ENCODE measurements around the gene PSKH1. TPM values are rescaled to one million over a fixed set of nuclear protein-coding genes. Genes with fewer than 3 reads are reported as not detected.

Gene PSKH1
- total and polyA plus RNA-seq, 3 donors from 2014 or later = 47.7 to 66.8 (median 50.5) TPM

DNA sequence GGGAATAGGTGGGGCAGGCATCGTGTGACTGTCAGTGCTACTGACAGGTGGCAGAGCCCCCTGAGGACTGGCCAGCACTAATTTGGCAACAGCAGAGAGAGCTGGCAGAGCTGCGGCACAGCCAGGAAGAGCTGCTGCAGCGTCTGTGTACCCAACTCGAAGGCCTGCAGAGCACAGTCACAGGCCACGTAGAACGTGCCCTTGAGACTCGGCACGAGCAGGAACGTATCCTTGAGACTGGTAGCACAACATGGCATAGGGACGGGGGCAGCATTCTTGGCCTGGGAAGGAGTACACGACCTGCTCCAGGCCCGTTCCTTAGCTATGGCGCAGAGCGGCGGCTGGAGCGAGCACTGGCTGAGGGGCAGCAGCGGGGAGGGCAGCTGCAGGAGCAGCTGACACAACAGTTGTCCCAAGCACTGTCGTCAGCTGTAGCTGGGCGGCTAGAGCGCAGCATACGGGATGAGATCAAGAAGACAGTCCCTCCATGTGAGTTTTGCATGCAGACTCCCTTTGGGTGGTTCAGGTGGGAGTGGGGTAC, 11.4 kb upstream of the PSKH1 start:
- no peaks in the 10 kb centered on the region for H3K9me3 ChIP-seq

DNA sequence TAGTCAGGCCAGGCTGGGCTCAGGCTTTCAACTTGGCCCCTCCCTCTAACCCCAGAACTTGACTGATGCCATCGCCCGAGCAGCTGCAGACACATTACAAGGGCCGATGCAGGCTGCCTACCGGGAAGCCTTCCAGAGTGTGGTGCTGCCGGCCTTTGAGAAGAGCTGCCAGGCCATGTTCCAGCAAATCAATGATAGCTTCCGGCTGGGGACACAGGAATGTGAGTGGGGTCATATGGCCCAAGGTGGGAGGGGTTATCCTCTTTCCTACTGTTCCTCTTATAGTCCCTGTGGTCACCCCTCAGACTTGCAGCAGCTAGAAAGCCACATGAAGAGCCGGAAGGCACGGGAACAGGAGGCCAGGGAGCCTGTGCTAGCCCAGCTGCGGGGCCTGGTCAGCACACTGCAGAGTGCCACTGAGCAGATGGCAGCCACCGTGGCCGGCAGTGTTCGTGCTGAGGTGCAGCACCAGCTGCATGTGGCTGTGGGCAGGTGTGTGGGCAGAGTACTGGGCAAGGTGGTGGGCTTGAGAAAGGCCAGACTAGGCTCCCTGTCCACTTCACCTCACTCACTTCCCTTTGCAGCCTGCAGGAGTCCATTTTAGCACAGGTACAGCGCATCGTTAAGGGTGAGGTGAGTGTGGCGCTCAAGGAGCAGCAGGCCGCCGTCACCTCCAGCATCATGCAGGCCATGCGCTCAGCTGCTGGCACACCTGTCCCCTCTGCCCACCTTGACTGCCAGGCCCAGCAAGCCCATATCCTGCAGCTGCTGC, 10.5 kb upstream of the PSKH1 start:
- H3K27me3 ChIP-seq = no peaks in the 10 kb centered on the region
- DNase-seq = no peak
- no peak overlapping the region for H3K27ac ChIP-seq
- peaks cover 10% of the 10 kb centered on the region for H3K4me1 ChIP-seq
- no peak overlapping the region for H3K4me3 ChIP-seq
- H3K9me3 ChIP-seq = no peaks in the 10 kb centered on the region
- intact Hi-C loops (cut with DNase I; ENCODE audit: low total_unique reads) = no loop called here
- WGBS, 2 donors = 76 to 80% methylated on average over 13 to 18 of the region's 18 CpGs
- H3K36me3 ChIP-seq (ENCODE audit: low read depth, missing control alignments) = no peaks in the 10 kb centered on the region
- TF ChIP-seq POLR2A (IDR thresholded peaks at IDR 0.05) = no peak
- TF ChIP-seq, protein P1, sequence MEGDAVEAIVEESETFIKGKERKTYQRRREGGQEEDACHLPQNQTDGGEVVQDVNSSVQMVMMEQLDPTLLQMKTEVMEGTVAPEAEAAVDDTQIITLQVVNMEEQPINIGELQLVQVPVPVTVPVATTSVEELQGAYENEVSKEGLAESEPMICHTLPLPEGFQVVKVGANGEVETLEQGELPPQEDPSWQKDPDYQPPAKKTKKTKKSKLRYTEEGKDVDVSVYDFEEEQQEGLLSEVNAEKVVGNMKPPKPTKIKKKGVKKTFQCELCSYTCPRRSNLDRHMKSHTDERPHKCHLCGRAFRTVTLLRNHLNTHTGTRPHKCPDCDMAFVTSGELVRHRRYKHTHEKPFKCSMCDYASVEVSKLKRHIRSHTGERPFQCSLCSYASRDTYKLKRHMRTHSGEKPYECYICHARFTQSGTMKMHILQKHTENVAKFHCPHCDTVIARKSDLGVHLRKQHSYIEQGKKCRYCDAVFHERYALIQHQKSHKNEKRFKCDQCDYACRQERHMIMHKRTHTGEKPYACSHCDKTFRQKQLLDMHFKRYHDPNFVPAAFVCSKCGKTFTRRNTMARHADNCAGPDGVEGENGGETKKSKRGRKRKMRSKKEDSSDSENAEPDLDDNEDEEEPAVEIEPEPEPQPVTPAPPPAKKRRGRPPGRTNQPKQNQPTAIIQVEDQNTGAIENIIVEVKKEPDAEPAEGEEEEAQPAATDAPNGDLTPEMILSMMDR (IDR thresholded peaks at IDR 0.05) = no peak

More for the DNA sequence above, 11.4 kb upstream of the PSKH1 start:
- H3K4me3 ChIP-seq = no peak overlapping the region
- peaks cover 10% of the 10 kb centered on the region for H3K4me1 ChIP-seq
- intact Hi-C loops (cut with DNase I; ENCODE audit: low total_unique reads) = no loop called here
- H3K36me3 ChIP-seq (ENCODE audit: low read depth, missing control alignments) = no peaks in the 10 kb centered on the region
- 81 to 85% methylated on average over 19 to 21 of the region's 21 CpGs for WGBS, 2 donors
- DNase-seq = peak; percentile 78
- TF ChIP-seq, protein P1 (IDR thresholded peaks at IDR 0.05) = no peak
- TF ChIP-seq POLR2A (IDR thresholded peaks at IDR 0.05) = no peak
- H3K27ac ChIP-seq = peak overlapping the region in 1 of 2 donors; percentile 29
- H3K27me3 ChIP-seq = no peaks in the 10 kb centered on the region

DNA sequence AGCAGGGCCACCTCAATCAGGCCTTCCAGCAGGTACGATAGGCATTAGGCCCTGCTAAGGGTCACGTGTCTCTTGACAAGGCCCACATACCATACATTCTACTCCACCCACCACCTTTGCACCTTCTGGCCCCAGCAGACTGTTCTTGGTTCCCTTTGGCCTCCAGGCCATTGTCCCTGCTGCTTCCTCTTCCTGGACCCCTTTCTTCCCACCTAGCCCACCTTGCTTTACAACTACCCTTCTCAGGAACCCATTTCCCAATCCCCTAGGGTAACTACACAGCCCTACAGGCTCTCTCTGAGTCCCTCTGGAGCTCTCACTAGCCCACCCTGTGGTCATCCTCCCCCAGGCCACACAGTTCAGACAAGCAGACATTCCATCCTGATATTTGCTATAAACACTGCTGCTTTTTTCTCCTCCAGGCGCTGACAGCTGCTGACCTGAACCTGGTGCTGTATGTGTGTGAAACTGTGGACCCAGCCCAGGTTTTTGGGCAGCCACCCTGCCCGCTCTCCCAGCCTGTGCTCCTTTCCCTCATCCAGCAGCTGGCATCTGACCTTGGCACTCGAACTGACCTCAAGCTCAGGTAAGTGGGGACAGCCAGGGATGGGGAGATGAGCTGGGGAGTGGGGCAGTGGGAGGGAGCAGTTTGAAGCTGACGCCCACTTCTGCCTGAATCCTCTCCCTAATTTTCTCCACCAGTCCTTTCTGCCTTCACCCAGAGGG, 9.7 kb upstream of the PSKH1 start:
- intact Hi-C loops (cut with DNase I; ENCODE audit: low total_unique reads) = no loop called here
- Histone ChIP-seq H3K36me3 (ENCODE audit: low read depth, missing control alignments) (no peaks in the 10 kb centered on the region), H3K27ac (no peak overlapping the region), H3K4me3 (no peak overlapping the region), H3K4me1 (peaks cover 10% of the 10 kb centered on the region), H3K27me3 (no peaks in the 10 kb centered on the region), H3K9me3 (no peaks in the 10 kb centered on the region)
- DNase-seq = no peak
- WGBS, 2 donors = 74 to 81% methylated on average over 5 to 6 of the region's 6 CpGs
- TF ChIP-seq, protein P1 (IDR thresholded peaks at IDR 0.05) = no peak
- no peak for TF ChIP-seq POLR2A (IDR thresholded peaks at IDR 0.05)

DNA sequence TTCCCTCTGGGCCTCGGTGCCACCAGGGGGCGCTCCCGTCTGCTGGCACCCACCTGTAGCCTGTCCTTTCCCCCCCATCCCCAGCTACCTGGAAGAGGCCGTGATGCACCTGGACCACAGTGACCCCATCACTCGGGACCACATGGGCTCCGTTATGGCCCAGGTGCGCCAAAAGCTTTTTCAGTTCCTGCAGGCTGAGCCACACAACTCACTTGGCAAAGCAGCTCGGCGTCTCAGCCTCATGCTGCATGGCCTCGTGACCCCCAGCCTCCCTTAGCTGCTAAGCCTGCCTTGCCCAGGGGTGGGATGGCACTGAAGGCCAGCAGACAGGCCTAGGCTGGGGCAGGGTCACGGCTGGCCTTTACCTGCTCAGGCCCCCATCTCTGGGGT, 9.2 kb upstream of the PSKH1 start:
- H3K36me3 ChIP-seq (ENCODE audit: low read depth, missing control alignments) = no peaks in the 10 kb centered on the region
- TF ChIP-seq POLR2A (IDR thresholded peaks at IDR 0.05) = no peak
- TF ChIP-seq, protein P1 (IDR thresholded peaks at IDR 0.05) = peak; percentile 65 to 81 (median 79)
- peak overlapping the region in 1 of 2 donors; percentile 10 for H3K27ac ChIP-seq
- no peaks in the 10 kb centered on the region for H3K27me3 ChIP-seq
- no peak overlapping the region for H3K4me3 ChIP-seq
- no peaks in the 10 kb centered on the region for H3K9me3 ChIP-seq
- H3K4me1 ChIP-seq = peaks cover 10% of the 10 kb centered on the region
- intact Hi-C loops (cut with DNase I; ENCODE audit: low total_unique reads) = no loop called here
- peak; percentile 52 for DNase-seq
- 71 to 79% methylated on average over 9 to 11 of the region's 11 CpGs for WGBS, 2 donors

Measured in testis (tissue), 3 donors.